Measurements from ENCODE around the gene TMSB10.

Gene TMSB10

DNA sequence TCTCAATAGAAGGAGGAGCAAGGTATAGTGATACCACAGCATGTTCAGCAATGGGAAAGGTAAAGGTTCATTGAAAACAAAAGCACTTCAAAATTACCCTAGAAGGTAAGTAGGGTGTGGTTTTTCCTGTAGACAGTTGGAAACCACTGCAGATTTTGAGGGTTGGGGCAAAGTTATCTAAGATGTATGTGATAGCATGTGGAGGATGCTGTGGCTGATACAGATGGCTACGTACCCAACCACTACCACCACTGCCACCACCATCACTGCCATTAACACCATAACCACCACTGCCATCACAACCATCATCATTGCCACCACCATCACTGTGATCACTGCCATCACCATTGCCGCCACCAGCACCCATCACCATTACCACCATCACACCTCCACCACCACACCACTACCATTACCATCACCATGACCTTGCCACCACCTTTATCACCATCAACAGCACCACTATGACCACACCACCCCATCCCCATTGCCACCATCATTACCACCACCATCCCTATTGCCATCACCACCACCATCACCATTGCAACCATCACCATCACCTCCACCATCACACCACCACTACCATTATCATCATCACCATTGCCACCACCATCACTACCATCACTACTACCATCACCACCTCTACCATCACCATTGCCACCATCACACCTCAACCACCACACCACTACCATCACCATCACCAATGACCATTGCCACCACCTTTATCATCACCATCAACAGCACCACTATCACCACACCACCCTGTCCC is 3.7 kb downstream of the TMSB10 start:
- Histone ChIP-seq H3K9me3 (ENCODE audit: insufficient read depth, low read length) (no peaks in the 10 kb centered on the region), H3K79me2 (ENCODE audit: insufficient read depth, low read length) (peaks cover 6% of the 10 kb centered on the region; the same call in 1 of the 2 replicates), H3K9me2 (replicated peaks; ENCODE audit: insufficient read depth, low read length) (no peaks in the 10 kb centered on the region), H3K9ac (ENCODE audit: low read length) (no peak overlapping the region), H3K4me3 (ENCODE audit: insufficient read depth, low read length, poor library complexity, severe bottlenecking) (no peak overlapping the region), H4K20me1 (ENCODE audit: low read depth, low read length) (no peaks in the 10 kb centered on the region), H3K4me2 (ENCODE audit: low read depth, low read length, poor library complexity, severe bottlenecking) (no peak overlapping the region), H3K36me3 (ENCODE audit: low read length) (no peaks in the 10 kb centered on the region), H3F3A (ENCODE audit: insufficient read depth) (peaks cover 4% of the 10 kb centered on the region; the same call in 1 of the 2 replicates), H2AFZ (ENCODE audit: low read depth, low read length, severe bottlenecking) (no peak overlapping the region), H3K27me3 (ENCODE audit: low read length) (no peaks in the 10 kb centered on the region), H3K27ac (ENCODE audit: low read depth, low read length) (no peak overlapping the region)
- TF ChIP-seq, protein P1, sequence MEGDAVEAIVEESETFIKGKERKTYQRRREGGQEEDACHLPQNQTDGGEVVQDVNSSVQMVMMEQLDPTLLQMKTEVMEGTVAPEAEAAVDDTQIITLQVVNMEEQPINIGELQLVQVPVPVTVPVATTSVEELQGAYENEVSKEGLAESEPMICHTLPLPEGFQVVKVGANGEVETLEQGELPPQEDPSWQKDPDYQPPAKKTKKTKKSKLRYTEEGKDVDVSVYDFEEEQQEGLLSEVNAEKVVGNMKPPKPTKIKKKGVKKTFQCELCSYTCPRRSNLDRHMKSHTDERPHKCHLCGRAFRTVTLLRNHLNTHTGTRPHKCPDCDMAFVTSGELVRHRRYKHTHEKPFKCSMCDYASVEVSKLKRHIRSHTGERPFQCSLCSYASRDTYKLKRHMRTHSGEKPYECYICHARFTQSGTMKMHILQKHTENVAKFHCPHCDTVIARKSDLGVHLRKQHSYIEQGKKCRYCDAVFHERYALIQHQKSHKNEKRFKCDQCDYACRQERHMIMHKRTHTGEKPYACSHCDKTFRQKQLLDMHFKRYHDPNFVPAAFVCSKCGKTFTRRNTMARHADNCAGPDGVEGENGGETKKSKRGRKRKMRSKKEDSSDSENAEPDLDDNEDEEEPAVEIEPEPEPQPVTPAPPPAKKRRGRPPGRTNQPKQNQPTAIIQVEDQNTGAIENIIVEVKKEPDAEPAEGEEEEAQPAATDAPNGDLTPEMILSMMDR (IDR thresholded peaks at IDR 0.05; ENCODE audit: insufficient read depth, low read length, poor library complexity, severe bottlenecking), result no peak
- no peak for TF ChIP-seq EZH2phosphoT487 (conservative IDR thresholded peaks at IDR 0.05; ENCODE audit: low read length)

DNA sequence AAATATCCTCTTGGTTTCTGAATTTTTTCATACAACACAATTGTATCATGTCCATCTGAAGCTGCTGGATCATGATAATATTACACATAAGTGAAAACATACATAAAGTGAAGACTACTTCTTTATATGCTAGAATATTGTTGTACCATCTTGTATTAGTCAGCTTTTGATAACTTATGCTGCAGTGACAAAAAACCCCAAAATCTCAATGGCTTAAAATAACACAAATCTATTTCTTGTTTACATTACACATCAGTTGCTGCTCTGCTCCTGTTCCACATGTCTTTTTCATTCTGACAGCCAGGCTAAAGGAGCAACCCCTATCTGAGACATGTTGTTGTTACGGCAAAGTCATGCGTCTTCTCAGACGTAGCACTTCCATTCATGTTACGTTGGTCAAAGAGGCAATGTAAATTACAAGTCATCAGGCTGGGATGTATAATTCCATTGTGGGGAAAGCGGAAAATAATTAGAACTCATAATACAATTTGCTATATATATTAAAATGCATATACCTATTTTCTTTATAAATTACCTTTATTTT is 5.8 kb downstream of the TMSB10 start:
- no peaks in the 10 kb centered on the region for H4K20me1 ChIP-seq (ENCODE audit: low read depth, low read length)
- no peak overlapping the region for H3K4me3 ChIP-seq (ENCODE audit: insufficient read depth, low read length, poor library complexity, severe bottlenecking)
- H3K9me2 ChIP-seq (replicated peaks; ENCODE audit: insufficient read depth, low read length), result no peaks in the 10 kb centered on the region
- peaks cover 4% of the 10 kb centered on the region; the same call in 1 of the 2 replicates for H3K79me2 ChIP-seq (ENCODE audit: insufficient read depth, low read length)
- TF ChIP-seq, protein P1 (IDR thresholded peaks at IDR 0.05; ENCODE audit: insufficient read depth, low read length, poor library complexity, severe bottlenecking), result no peak
- TF ChIP-seq EZH2phosphoT487 (conservative IDR thresholded peaks at IDR 0.05; ENCODE audit: low read length), result no peak
- H3K27me3 ChIP-seq (ENCODE audit: low read length), result no peaks in the 10 kb centered on the region
- peaks cover 4% of the 10 kb centered on the region; the same call in 1 of the 2 replicates for H3F3A ChIP-seq (ENCODE audit: insufficient read depth)
- no peak overlapping the region for H3K27ac ChIP-seq (ENCODE audit: low read depth, low read length)
- no peak overlapping the region for H3K4me2 ChIP-seq (ENCODE audit: low read depth, low read length, poor library complexity, severe bottlenecking)
- H2AFZ ChIP-seq (ENCODE audit: low read depth, low read length, severe bottlenecking), result no peak overlapping the region
- no peaks in the 10 kb centered on the region for H3K9me3 ChIP-seq (ENCODE audit: insufficient read depth, low read length)
- H3K9ac ChIP-seq (ENCODE audit: low read length), result no peak overlapping the region
- no peaks in the 10 kb centered on the region for H3K36me3 ChIP-seq (ENCODE audit: low read length)

DNA sequence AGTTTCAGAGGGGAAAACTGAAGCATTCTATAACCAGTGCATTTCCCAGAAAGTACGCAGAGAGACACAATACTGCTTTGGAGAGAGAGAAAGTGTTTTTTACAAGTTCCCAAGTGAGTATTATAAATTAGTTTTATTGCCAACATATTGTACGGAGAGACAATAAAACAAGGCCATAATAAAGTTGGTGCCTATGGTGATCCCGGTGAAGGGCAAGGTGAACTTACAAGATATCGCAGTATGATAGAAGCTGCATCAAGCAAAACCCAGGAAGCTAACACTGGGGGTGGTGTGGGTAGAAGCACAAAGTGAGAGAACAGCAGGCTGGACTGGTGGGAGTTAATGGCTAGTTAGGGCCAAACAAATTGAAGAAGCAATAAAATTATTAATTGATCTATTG is 7.5 kb downstream of the TMSB10 start:
- Histone ChIP-seq H3K36me3 (ENCODE audit: low read length) (no peaks in the 10 kb centered on the region), H3K4me3 (ENCODE audit: insufficient read depth, low read length, poor library complexity, severe bottlenecking) (no peak overlapping the region), H3K27me3 (ENCODE audit: low read length) (no peaks in the 10 kb centered on the region), H2AFZ (ENCODE audit: low read depth, low read length, severe bottlenecking) (no peak overlapping the region), H3K27ac (ENCODE audit: low read depth, low read length) (no peak overlapping the region), H3K9me3 (ENCODE audit: insufficient read depth, low read length) (no peaks in the 10 kb centered on the region), H3K79me2 (ENCODE audit: insufficient read depth, low read length) (no peaks in the 10 kb centered on the region), H3K9me2 (replicated peaks; ENCODE audit: insufficient read depth, low read length) (no peaks in the 10 kb centered on the region), H3F3A (ENCODE audit: insufficient read depth) (no peaks in the 10 kb centered on the region), H4K20me1 (ENCODE audit: low read depth, low read length) (no peaks in the 10 kb centered on the region), H3K4me2 (ENCODE audit: low read depth, low read length, poor library complexity, severe bottlenecking) (no peak overlapping the region), H3K9ac (ENCODE audit: low read length) (no peak overlapping the region)
- TF ChIP-seq EZH2phosphoT487 (conservative IDR thresholded peaks at IDR 0.05; ENCODE audit: low read length), result no peak
- TF ChIP-seq, protein P1 (IDR thresholded peaks at IDR 0.05; ENCODE audit: insufficient read depth, low read length, poor library complexity, severe bottlenecking), result no peak
